ENCODE data around the gene AVP.

The AVP gene

GRCh38 chr20:3032624-3033023 is 51.9 kb downstream of the AVP start:
- Histone ChIP-seq H3K36me3 (ENCODE audit: insufficient read depth, low read length) (peaks cover 13% of the 10 kb centered on the region; the same call in 1 of the 2 replicates), H3K4me3 (ENCODE audit: low read depth, low read length) (no peak overlapping the region), H3K27ac (ENCODE audit: low read depth, low read length) (no peak overlapping the region), H3K27me3 (ENCODE audit: insufficient read depth, low read length) (no peaks in the 10 kb centered on the region), H3K79me2 (ENCODE audit: control insufficient read depth, insufficient read depth, low read length, unreplicated experiment) (no peaks in the 10 kb centered on the region), H2AFZ (ENCODE audit: low read length, unreplicated experiment) (no peak overlapping the region), H3K4me1 (ENCODE audit: control insufficient read depth, insufficient read depth, low read length, unreplicated experiment) (no peaks in the 10 kb centered on the region)

Measured in ACC112 (cell line).